Measurements from ENCODE around the gene SLC43A1. TPM values are rescaled to one million over a fixed set of nuclear protein-coding genes. Genes with fewer than 3 reads are reported as not detected.
A peak's percentile ranks its signal among the peaks of the same experiment; 100 is the strongest.
"Not testable (repeated sequence)": the region's sequence is repeated elsewhere in the genome, so short reads cannot be mapped to it uniquely, and the experiment has no call there.

The SLC43A1 gene
- total RNA-seq, 1 donor from 2014 or later, result 5.4 TPM

DNA sequence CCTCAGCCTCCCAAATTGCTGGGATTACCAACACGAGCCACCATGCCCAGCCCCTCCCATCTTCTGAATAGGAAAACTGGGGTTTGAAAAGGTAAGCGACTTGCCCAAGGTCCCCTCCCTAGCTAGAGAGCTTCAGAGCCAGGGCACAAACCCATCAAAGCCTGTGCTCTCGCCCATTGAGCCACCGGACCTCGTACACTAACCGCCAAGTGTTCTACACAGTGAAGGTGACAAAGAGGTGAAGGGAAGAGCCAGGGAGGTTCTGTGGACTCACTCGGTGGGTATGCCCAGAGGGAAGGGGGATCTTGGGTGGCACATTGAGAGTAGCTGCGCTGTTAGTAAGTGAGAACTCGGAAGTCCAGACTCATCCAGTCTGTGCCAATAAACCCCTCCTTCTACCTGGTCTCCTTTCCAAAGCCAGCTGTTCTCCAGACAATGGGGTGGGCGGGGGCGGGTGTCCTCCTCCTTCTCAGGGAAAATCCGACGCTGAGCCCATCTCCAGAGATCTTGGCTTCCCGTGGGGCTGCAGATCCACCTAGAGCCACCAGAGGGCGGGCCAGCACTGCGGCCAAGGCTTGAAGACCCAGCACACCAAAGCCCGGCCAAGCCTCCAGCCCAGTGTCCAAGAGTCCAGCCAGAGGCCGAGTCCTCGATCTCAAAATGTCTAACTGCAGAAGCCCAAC lies 58.4 kb downstream of the SLC43A1 start:
- DNase-seq (peak; percentile 95), ATAC-seq (ENCODE audit: poor library complexity) (peak; percentile 89)
- intact Hi-C loops (cut with DNase I), result loop anchor here (2.0 to 5.0 kb wide), 2 partner anchors 70 to 185 kb away; no protein-coding TSS in a partner anchor

DNA sequence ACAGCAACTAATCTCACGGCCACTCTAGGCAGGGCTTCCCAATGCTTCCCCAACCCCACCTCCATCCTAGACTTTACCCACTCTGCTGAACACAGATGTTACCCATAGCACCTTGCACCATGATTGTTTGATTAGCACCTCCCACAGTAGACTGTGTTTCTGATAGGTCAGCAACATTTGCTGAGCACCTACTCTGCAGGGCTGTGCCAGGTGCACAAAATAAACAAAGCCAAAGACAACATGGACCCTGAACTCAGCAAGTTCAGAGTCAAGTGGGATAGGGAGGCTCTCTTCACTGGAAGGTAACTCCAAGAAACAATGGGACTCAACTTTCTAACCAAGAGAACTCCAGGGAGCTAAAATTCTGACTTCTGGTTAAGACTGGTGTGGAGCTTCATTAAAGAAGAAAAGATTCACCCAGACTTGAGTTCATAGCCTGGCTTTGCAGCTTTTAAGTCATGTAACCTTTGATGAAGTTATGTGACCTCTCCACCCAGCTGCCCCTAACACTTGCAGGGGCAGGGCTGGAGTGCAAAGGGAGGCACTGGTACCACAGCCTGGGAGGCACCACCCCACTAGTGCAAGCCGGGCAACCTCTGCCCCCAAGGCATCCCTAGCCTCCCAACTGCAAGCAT lies 61.8 kb downstream of the SLC43A1 start:
- DNase-seq (no peak), ATAC-seq (ENCODE audit: poor library complexity) (no peak)
- intact Hi-C loops (cut with DNase I), result no loop called here

DNA sequence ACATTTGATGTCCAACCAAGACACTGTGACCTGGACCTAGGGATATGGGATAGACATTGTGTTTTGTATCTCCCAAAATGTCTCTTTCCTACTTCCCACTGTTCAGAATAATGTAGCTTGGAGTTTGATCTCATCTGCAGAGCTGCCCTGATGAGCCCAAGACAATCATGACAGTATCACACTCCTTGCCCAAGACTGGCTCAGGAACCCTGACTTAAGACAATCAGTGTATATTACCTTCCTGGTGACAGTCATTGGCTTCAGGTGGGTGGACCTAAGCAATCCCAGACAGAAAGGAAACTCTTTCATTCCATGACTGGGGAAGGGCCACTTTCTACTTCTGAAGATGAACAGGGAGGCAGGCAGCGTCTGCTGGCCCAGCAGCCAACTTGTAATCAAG lies 69.4 kb downstream of the SLC43A1 start:
- ATAC-seq (ENCODE audit: poor library complexity), result no peak
- DNase-seq, result no peak

DNA sequence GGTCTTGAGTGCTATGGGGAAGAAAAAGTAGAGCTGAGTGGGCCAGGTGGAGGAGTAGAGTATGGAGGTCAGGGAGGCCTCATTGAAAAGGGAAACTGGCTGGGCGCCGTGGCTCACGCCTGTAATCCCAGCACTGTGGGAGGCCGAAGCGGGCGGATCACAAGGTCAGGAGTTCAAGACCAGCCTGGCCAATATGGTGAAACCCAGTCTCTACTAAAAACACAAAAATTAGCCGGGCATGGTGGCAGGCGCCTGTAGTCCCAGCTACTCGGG lies 70.4 kb downstream of the SLC43A1 start:
- intact Hi-C loops (cut with DNase I); ATAC-seq (ENCODE audit: poor library complexity); DNase-seq: not testable (repeated sequence)

More for the DNA sequence above, 69.4 kb downstream of the SLC43A1 start:
- intact Hi-C loops (cut with DNase I), result no loop called here

DNA sequence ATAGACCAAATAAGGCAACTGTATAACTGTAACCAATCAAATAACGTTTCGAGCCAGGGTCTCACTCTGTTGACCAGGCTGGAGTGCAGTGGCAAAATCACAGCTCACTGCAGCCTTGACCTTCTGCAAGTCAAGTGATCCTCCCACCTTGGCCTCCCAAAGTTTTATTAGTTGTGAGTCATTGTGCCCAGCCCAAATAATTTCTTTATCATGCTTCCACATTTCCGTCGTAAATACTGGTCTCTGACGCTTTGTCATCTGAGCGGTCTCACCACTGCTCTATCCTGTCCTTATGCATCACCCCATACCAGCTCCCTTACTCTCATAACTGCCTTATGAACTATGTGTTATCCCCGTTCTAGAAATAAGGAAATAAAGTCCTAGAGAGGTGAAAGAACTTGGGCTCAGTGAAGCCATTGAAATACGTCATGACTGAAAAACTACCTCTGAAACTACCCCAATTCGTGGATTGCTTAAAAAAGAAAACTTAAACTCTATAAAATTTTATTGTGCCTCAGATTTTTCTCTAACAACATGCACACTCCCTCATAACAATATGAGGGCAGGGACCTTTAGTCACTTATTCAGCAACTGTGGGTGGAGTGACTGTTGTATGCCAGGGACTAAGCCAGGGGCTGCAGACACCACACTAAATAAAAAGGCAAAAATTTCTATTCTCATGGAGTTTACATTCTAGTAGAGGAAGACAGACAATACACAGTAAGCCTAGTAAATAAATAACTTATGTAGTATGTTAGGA lies 71.0 kb downstream of the SLC43A1 start:
- intact Hi-C loops (cut with DNase I), result no loop called here
- no peak for DNase-seq
- no peak for ATAC-seq (ENCODE audit: poor library complexity)

DNA sequence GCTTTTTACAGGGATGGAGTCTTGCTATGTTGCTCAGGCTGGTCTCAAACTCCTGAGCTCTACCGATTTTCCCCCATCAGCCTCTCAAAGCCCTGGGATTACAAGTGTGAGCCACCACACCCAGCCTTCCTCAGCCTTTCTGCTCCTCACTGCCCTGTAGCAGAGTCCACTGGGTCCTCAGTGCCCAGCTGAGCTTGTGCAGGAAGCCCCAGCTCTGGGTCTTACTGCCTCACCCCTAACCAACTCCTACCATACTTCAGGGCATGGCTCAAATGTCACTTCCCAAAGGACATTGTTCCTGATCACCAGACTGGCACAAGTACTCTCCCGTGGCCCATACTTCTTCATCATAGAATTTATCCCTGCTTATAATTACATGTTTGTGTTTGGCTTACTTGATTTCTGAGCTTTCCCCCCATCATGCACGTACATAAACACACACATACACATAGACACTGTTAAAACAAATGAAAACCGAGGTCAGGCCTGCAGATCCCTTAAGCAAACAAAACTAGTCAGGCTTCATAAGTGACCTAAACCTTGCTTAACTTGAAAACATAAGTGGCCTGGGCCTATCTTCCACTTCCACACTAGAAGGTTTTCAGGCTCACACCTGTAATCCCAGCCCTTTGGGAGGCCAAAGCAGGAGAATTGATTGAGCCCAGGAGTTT lies 74.6 kb downstream of the SLC43A1 start:
- intact Hi-C loops (cut with DNase I), result no loop called here
- ATAC-seq (ENCODE audit: poor library complexity), result no peak
- no peak for DNase-seq

DNA sequence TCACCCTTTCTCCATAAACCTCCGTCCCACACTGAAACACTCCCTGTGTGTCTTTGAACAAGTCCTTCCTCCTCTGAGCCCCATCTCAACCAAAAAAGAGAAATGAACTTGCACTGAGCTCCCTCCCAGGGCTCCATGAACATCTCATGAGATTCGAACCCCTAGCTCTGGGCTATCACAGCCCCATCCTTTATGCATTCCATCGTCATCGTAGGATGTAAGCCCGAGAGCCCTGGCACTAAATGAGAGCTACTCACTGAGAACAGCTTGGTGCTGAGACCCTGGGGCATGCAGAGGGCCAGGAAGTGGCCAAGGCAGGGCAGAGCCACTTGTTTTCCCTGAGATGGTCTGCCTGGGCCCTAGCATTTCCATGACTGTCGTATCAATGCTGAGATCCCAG lies 75.7 kb downstream of the SLC43A1 start:
- ATAC-seq (ENCODE audit: poor library complexity), result no peak
- intact Hi-C loops (cut with DNase I), result no loop called here
- DNase-seq, result no peak

DNA sequence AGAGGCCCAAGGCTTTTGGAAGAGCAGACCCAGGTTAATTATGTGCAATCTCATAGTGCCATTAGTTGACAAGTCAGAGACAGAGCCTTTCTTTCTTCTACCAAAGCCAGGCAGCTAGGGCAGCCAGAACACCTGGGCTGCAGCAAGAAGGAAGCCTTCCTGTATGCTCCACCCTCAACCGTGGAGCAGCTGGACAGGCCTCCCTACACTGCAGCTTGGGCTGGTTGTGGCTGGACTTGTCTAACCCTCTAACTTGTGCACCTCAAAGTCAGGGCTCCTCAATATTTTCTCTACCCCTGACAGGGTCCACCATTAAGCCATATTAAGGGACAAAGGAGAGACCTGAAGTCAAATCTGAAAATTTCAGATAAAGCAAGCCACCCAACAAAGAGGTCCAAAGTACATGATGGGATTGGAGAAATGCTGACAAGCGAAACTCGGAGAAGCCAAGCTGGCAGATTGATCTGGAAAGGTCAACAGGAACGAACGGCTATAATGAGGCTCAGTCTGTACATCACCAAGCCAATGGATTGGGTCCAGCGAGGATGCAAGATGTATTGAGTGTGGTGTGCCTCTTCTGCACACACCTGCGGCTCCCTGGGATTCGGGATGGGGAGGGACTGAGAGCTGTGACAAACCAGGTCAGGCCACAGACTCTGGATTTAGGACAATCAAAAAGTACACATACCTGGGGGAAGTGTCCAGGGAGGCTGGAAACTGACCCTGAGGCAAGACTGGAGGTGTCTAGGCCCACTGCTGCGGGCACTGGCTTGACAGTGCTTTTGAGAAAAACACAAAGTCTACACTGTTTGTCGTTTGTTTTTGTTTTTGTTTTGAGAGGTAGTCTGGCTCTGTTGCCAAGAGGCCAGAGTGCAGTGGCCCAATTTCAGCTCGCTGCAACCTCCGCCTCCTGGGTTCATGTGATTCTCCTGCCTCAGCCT lies 76.9 kb downstream of the SLC43A1 start:
- DNase-seq, result no peak
- intact Hi-C loops (cut with DNase I), result no loop called here
- ATAC-seq (ENCODE audit: poor library complexity), result no peak

DNA sequence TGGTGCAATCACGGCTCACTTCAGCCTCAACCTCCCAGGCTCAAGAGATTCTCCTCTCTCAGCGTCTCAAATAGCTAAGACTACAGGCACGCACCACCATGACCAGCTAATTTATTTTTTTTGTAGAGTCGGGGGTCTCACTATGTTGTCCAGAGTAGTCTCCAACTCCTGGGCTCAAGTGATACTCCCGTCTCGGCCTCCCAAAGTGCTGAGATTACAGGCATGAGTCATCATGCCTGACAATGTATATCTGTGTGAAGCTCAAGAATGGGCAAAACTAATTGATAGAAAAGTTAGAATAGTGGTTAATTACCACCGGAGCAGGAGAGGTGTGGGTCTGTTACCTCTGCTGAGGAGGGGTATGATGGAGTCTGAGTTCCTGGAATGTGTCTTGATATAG lies 79.5 kb downstream of the SLC43A1 start:
- no peak for ATAC-seq (ENCODE audit: poor library complexity)
- no peak for DNase-seq
- intact Hi-C loops (cut with DNase I), result no loop called here

DNA sequence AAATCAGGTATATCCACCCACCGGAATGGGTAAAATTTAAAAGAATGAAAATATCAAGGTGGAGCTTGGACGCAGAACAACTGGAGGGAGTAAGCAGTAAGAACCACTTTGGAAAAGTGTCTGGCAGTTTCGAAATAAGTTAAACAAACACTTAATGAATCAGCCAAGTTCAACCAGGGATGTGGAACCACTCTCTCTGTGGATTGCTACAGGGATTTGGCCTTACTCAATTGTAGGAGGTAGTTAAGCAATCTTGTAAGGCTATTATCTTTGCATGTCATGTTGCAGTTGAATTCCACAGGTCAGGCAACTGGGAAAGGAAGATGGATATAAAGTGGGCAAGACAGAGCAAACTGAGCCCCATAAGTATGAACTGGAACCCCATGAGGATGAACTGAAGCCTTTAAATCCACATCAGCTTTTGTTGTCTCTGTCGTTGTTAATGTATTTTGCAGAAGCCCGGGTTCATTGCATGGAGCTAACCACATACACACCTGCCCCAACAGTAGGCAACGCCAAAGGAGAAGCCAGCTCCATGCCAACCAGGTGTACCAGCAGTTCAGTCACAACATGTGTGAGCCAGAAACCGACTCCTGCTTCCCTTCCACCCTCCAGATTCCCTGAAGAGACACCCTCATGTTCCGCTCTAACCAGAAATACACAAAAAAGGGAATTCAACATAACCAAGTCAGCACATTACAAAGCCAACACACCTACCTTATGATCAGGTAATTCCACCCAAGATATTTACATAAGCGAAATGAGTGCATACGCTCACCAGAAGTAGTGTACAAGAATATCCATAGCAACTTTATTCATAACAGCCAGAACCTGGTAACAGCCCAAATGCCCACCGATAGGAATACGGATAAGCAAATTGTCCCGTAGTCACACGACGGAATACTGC lies 80.6 kb downstream of the SLC43A1 start:
- intact Hi-C loops (cut with DNase I), result no loop called here
- DNase-seq (no peak), ATAC-seq (ENCODE audit: poor library complexity) (peak; percentile 76)

Other genes starting within 250 kb of the SLC43A1 start
- 39.7 TPM for gene TNKS1BP1, start 190.8 kb downstream of the SLC43A1 start, total RNA-seq
- gene SSRP1, start 179.8 kb downstream of the SLC43A1 start, total RNA-seq, result 36.3 TPM
- gene P2RX3, start 177.3 kb downstream of the SLC43A1 start, total RNA-seq, result 1.3 TPM
- gene PRG3, start 134.6 kb downstream of the SLC43A1 start, total RNA-seq, result not detected
- gene PRG2, start 125.1 kb downstream of the SLC43A1 start, total RNA-seq, result not detected
- 20.0 TPM for gene SLC43A3, start 88.6 kb downstream of the SLC43A1 start, total RNA-seq
- gene RTN4RL2, start 55.2 kb downstream of the SLC43A1 start, total RNA-seq, result 1.9 TPM
- 64.8 TPM for gene TIMM10, start 15.1 kb upstream of the SLC43A1 start, total RNA-seq
- gene SMTNL1, start 21.9 kb upstream of the SLC43A1 start, total RNA-seq, result not detected
- gene UBE2L6, start 52.0 kb upstream of the SLC43A1 start, total RNA-seq, result 15.1 TPM
- gene SERPING1, start 82.0 kb upstream of the SLC43A1 start, total RNA-seq, result 118 TPM
- gene YPEL4, start 134.2 kb upstream of the SLC43A1 start, total RNA-seq, result 0.54 TPM
- gene CLP1, start 142.1 kb upstream of the SLC43A1 start, total RNA-seq, result 6.3 TPM
- gene ZDHHC5, start 152.4 kb upstream of the SLC43A1 start, total RNA-seq, result 43.7 TPM
- 7.7 TPM for gene MED19, start 196.5 kb upstream of the SLC43A1 start, total RNA-seq
- gene TMX2, start 196.9 kb upstream of the SLC43A1 start, total RNA-seq, result 56.6 TPM
- gene SELENOH, start 225.8 kb upstream of the SLC43A1 start, total RNA-seq, result 88.4 TPM
- gene BTBD18, start 236.1 kb upstream of the SLC43A1 start, total RNA-seq, result not detected
- 66.5 TPM for gene CTNND1, start 246.1 kb upstream of the SLC43A1 start, total RNA-seq

All from Right ventricle myocardium superior (tissue), 1 donor.